Measurements from ENCODE around the gene SELE.

DNA sequence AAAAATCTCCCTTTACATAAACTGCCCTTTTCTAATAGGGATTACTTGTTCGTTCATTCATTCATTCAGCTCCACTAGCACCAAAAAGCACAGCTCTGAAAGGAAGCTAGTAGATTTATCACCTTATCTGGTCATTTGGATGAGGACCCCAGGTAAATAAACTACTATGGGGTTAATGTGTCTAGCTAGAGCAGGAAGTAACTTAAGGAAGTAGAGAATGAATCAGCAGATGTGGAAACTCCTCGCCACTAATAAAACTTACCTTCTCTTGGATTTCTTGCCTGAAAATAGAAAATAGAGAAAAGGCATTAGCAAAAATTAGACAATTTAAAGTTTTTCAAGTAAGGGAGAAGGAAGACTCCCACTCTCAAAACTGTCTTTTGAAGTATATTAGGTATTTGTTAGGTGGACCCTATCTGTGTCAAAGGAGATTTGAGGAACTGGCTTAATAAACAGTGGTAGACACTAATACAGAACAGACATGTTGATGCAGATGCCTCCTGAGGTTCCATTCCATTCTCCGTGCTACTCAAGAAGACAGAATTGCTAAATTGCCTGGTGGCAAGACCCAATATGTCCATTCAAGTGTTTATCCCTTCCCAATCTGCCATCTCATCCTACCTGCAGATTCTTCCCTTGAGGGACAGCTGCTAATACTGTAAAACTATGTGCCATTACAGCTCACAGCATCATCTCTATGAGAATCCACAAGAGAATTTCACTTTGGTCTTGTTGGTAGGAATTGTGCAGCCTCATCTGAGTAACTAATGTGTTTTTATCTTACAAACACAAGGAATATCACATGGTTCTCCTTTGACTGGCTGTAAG lies 37.4 kb downstream of the SELE start:
- TF ChIP-seq, protein P1, sequence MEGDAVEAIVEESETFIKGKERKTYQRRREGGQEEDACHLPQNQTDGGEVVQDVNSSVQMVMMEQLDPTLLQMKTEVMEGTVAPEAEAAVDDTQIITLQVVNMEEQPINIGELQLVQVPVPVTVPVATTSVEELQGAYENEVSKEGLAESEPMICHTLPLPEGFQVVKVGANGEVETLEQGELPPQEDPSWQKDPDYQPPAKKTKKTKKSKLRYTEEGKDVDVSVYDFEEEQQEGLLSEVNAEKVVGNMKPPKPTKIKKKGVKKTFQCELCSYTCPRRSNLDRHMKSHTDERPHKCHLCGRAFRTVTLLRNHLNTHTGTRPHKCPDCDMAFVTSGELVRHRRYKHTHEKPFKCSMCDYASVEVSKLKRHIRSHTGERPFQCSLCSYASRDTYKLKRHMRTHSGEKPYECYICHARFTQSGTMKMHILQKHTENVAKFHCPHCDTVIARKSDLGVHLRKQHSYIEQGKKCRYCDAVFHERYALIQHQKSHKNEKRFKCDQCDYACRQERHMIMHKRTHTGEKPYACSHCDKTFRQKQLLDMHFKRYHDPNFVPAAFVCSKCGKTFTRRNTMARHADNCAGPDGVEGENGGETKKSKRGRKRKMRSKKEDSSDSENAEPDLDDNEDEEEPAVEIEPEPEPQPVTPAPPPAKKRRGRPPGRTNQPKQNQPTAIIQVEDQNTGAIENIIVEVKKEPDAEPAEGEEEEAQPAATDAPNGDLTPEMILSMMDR (IDR thresholded peaks at IDR 0.05; ENCODE audit: low read length), result no peak
- TF ChIP-seq EZH2 (optimal IDR thresholded peaks at IDR 0.05; ENCODE audit: low read depth, low read length) (no peak), EZH2phosphoT487 (IDR thresholded peaks at IDR 0.05; ENCODE audit: low read length) (no peak)
